IMR-90 (cell line): ENCODE results near the gene ALG1.
"Not testable (repeated sequence)": the region's sequence is repeated elsewhere in the genome, so short reads cannot be mapped to it uniquely, and the experiment has no call there.

Experiments used
- POLR2A ChIP-seq: IDR thresholded peaks from 2 replicates; pipeline ENCODE4 v1.6.1; 2012; ENCODE audit warnings: mild to moderate bottlenecking, low read depth, low read length
- TF ChIP-seq, protein P1 (sequence below): conservative IDR thresholded peaks from 2 replicates; pipeline ENCODE4 v1.5.1; 2012; ENCODE audit warnings: mild to moderate bottlenecking, low read depth, low read length, improper control_type of control experiment

DNA sequence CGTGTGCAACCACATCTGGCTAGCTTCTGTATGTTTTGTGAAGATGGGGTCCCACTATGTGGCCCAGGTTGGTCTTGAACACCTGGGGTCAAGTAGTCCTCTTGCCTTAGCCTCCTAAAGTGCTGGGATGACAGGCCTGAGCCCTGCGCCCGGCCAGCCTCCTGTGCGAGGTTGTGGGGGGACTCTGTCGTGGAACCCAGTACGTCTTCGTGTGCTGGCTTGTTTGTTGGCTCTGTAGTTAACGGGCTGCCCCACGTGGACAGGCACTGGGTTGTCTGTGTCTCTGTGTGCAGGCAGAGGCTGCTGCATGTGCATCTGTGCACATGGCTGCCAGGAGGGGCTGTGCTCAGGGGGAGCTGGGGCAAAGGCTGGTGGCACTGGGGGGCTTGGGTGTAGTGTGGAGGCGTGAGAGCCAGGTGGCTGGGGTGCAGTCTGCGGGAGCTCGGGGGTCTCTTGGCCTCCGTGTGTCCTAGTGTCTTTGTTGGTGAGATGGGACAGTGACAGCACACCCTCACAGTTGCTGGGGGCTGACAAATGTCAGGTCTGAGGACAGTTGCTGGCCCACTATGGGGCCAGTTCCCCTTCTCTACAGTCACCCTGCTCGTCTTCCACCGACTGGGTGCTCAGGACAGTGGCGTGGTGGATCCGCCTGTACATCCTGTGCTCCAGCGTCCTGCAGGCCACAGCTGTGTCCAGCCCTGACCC, 16.6 kb downstream of the ALG1 start:
- TF ChIP-seq, protein P1, sequence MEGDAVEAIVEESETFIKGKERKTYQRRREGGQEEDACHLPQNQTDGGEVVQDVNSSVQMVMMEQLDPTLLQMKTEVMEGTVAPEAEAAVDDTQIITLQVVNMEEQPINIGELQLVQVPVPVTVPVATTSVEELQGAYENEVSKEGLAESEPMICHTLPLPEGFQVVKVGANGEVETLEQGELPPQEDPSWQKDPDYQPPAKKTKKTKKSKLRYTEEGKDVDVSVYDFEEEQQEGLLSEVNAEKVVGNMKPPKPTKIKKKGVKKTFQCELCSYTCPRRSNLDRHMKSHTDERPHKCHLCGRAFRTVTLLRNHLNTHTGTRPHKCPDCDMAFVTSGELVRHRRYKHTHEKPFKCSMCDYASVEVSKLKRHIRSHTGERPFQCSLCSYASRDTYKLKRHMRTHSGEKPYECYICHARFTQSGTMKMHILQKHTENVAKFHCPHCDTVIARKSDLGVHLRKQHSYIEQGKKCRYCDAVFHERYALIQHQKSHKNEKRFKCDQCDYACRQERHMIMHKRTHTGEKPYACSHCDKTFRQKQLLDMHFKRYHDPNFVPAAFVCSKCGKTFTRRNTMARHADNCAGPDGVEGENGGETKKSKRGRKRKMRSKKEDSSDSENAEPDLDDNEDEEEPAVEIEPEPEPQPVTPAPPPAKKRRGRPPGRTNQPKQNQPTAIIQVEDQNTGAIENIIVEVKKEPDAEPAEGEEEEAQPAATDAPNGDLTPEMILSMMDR = not testable (repeated sequence)
- TF ChIP-seq POLR2A = not testable (repeated sequence)
